ENCODE data around the gene RCOR2.

DNA sequence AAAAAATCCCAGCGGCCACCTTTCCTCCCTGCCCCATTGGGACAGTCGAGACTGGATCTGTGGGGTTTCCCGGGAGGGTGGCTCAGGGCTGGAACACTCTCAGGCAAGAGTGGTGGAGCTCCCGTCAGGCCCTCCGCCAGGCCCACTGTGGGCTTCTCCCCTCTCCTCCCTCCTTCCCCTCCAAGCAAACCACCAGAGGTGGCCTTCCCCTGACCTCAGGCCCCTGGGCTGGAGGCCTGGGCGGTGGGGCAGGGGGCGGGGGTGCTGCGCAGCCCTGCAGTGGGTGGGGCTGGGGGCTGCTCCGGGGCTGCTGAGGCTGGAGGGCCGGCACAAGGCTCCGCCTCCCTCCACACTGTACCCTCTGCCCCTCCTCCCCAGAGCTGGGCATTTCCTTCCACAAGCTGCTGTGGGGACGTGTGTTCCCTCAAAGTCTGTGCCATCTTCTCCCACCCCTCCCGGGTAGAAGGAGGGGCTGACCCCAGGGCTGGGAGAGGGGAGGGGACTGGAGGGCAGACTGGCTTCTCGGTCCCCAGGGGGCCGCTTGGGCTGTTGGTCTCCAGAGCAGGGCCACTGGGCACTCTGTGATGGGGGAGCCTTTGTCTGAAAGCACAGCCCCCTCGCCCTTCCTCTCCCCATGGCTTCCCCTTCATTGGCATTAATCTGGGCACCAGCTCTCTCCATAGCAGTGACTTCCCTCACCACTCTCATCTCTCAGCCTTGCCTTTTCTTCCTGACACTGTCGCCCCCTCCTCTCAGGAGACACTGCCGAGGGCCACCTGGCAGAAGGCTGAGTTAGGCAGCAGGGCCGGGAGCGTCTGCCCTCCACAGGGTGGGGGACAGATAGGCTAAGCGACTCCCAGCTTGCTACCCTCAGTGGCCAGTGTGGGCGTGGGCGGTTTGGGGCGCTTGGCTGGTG is 7.1 kb downstream of the RCOR2 start:
- TF ChIP-seq, protein P1, sequence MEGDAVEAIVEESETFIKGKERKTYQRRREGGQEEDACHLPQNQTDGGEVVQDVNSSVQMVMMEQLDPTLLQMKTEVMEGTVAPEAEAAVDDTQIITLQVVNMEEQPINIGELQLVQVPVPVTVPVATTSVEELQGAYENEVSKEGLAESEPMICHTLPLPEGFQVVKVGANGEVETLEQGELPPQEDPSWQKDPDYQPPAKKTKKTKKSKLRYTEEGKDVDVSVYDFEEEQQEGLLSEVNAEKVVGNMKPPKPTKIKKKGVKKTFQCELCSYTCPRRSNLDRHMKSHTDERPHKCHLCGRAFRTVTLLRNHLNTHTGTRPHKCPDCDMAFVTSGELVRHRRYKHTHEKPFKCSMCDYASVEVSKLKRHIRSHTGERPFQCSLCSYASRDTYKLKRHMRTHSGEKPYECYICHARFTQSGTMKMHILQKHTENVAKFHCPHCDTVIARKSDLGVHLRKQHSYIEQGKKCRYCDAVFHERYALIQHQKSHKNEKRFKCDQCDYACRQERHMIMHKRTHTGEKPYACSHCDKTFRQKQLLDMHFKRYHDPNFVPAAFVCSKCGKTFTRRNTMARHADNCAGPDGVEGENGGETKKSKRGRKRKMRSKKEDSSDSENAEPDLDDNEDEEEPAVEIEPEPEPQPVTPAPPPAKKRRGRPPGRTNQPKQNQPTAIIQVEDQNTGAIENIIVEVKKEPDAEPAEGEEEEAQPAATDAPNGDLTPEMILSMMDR (conservative IDR thresholded peaks at IDR 0.05; ENCODE audit: low read depth in 2 of 2), result no peak
- TF ChIP-seq EZH2phosphoT487 (IDR thresholded peaks at IDR 0.05; ENCODE audit: unreplicated experiment) (no peak), JUNB (IDR thresholded peaks at IDR 0.05; ENCODE audit: unreplicated experiment) (no peak), EZH2 (IDR thresholded peaks at IDR 0.05; ENCODE audit: low read depth, unreplicated experiment) (no peak), CREB1 (CRISPR knock-in tag; IDR thresholded peaks at IDR 0.05; ENCODE audit: low read depth) (no peak), POLR2AphosphoS5 (IDR thresholded peaks at IDR 0.05; ENCODE audit: low read depth) (no peak)
- TF ChIP-seq, protein P2, sequence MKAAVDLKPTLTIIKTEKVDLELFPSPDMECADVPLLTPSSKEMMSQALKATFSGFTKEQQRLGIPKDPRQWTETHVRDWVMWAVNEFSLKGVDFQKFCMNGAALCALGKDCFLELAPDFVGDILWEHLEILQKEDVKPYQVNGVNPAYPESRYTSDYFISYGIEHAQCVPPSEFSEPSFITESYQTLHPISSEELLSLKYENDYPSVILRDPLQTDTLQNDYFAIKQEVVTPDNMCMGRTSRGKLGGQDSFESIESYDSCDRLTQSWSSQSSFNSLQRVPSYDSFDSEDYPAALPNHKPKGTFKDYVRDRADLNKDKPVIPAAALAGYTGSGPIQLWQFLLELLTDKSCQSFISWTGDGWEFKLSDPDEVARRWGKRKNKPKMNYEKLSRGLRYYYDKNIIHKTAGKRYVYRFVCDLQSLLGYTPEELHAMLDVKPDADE (IDR thresholded peaks at IDR 0.05), result no peak
- TF ChIP-seq, protein P3, sequence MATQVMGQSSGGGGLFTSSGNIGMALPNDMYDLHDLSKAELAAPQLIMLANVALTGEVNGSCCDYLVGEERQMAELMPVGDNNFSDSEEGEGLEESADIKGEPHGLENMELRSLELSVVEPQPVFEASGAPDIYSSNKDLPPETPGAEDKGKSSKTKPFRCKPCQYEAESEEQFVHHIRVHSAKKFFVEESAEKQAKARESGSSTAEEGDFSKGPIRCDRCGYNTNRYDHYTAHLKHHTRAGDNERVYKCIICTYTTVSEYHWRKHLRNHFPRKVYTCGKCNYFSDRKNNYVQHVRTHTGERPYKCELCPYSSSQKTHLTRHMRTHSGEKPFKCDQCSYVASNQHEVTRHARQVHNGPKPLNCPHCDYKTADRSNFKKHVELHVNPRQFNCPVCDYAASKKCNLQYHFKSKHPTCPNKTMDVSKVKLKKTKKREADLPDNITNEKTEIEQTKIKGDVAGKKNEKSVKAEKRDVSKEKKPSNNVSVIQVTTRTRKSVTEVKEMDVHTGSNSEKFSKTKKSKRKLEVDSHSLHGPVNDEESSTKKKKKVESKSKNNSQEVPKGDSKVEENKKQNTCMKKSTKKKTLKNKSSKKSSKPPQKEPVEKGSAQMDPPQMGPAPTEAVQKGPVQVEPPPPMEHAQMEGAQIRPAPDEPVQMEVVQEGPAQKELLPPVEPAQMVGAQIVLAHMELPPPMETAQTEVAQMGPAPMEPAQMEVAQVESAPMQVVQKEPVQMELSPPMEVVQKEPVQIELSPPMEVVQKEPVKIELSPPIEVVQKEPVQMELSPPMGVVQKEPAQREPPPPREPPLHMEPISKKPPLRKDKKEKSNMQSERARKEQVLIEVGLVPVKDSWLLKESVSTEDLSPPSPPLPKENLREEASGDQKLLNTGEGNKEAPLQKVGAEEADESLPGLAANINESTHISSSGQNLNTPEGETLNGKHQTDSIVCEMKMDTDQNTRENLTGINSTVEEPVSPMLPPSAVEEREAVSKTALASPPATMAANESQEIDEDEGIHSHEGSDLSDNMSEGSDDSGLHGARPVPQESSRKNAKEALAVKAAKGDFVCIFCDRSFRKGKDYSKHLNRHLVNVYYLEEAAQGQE (IDR thresholded peaks at IDR 0.05; ENCODE audit: unreplicated experiment), result no peak

Data from GM23338 (cell line).